ENCODE measurements around the gene SLC34A3.

The SLC34A3 gene

GRCh38 chr9:137220317-137221094, 10.2 kb upstream of the SLC34A3 start:
- Histone ChIP-seq H3K9ac (ENCODE audit: low read length) (no peak overlapping the region), H3K4me1 (ENCODE audit: insufficient read depth, low read length) (peaks cover 5% of the 10 kb centered on the region), H3K36me3 (ENCODE audit: insufficient read depth, low read length) (no peaks in the 10 kb centered on the region), H3K4me3 (ENCODE audit: low read depth in 1 of 2, low read length in 2 of 2) (no peak overlapping the region), H3K27me3 (ENCODE audit: control insufficient read depth in 1 of 2, insufficient read depth in 2 of 2, low read length in 2 of 2) (no peaks in the 10 kb centered on the region), H3K27ac (ENCODE audit: low read depth, low read length) (no peak overlapping the region), H3K9me3 (ENCODE audit: low read length) (no peaks in the 10 kb centered on the region)

GRCh38 chr9:137221095-137221505, 9.6 kb upstream of the SLC34A3 start:
- Histone ChIP-seq H3K27ac (ENCODE audit: low read depth, low read length) (no peak overlapping the region), H3K27me3 (ENCODE audit: control insufficient read depth in 1 of 2, insufficient read depth in 2 of 2, low read length in 2 of 2) (no peaks in the 10 kb centered on the region), H3K4me1 (ENCODE audit: insufficient read depth, low read length) (peaks cover 5% of the 10 kb centered on the region), H3K9me3 (ENCODE audit: low read length) (no peaks in the 10 kb centered on the region), H3K36me3 (ENCODE audit: insufficient read depth, low read length) (no peaks in the 10 kb centered on the region), H3K4me3 (ENCODE audit: low read depth in 1 of 2, low read length in 2 of 2) (no peak overlapping the region), H3K9ac (ENCODE audit: low read length) (no peak overlapping the region)

- Histone ChIP-seq H3K27ac (ENCODE audit: low read depth, low read length) (no peak overlapping the region), H3K9ac (ENCODE audit: low read length) (no peak overlapping the region)
Measured at GRCh38 chr9:137221506-137222111, 9.1 kb upstream of the SLC34A3 start.

GRCh38 chr9:137222190-137223077, 8.3 kb upstream of the SLC34A3 start, which contains the start of gene RNF208:
Gene RNF208 (minus strand): TSS chr9:137222240. CDS start chr9:137221212, 1,028 bp downstream.
- H3K27ac ChIP-seq (ENCODE audit: low read depth, low read length): peak within 1 kb of the TSS; percentile 75
- peak within 1 kb of the TSS; percentile 71 to 73 for H3K4me3 ChIP-seq (ENCODE audit: low read depth in 1 of 2, low read length in 2 of 2)
- no peaks in the 10 kb centered on the region for H3K36me3 ChIP-seq (ENCODE audit: insufficient read depth, low read length)
- H3K9me3 ChIP-seq (ENCODE audit: low read length): no peaks in the 10 kb centered on the region
- peaks cover 0 to 8% of the 10 kb centered on the region in 2 donors for H3K27me3 ChIP-seq (ENCODE audit: control insufficient read depth in 1 of 2, insufficient read depth in 2 of 2, low read length in 2 of 2)
- peak within 1 kb of the TSS; percentile 25 for H3K9ac ChIP-seq (ENCODE audit: low read length)
- peaks cover 5% of the 10 kb centered on the region for H3K4me1 ChIP-seq (ENCODE audit: insufficient read depth, low read length)

More at GRCh38 chr9:137221506-137222111, 9.1 kb upstream of the SLC34A3 start:
- Histone ChIP-seq H3K36me3 (ENCODE audit: insufficient read depth, low read length) (no peaks in the 10 kb centered on the region), H3K4me1 (ENCODE audit: insufficient read depth, low read length) (peaks cover 5% of the 10 kb centered on the region), H3K9me3 (ENCODE audit: low read length) (no peaks in the 10 kb centered on the region), H3K27me3 (ENCODE audit: control insufficient read depth in 1 of 2, insufficient read depth in 2 of 2, low read length in 2 of 2) (no peaks in the 10 kb centered on the region), H3K4me3 (ENCODE audit: low read depth in 1 of 2, low read length in 2 of 2) (peak overlapping the region in 1 of 2 donors; percentile 31)

- H3K27ac ChIP-seq (ENCODE audit: low read depth, low read length): peak overlapping the region; percentile 86
- H3K4me3 ChIP-seq (ENCODE audit: low read depth in 1 of 2, low read length in 2 of 2): peak overlapping the region; percentile 73 to 84
- H3K36me3 ChIP-seq (ENCODE audit: insufficient read depth, low read length): no peaks in the 10 kb centered on the region
- no peaks in the 10 kb centered on the region for H3K9me3 ChIP-seq (ENCODE audit: low read length)
- peaks cover 0 to 14% of the 10 kb centered on the region in 2 donors for H3K27me3 ChIP-seq (ENCODE audit: control insufficient read depth in 1 of 2, insufficient read depth in 2 of 2, low read length in 2 of 2)
- peak overlapping the region; percentile 78 for H3K9ac ChIP-seq (ENCODE audit: low read length)
- H3K4me1 ChIP-seq (ENCODE audit: insufficient read depth, low read length): peaks cover 5% of the 10 kb centered on the region
Measured at GRCh38 chr9:137223078-137223970, 7.4 kb upstream of the SLC34A3 start.

- Histone ChIP-seq H3K4me1 (ENCODE audit: insufficient read depth, low read length) (peaks cover 5% of the 10 kb centered on the region), H3K36me3 (ENCODE audit: insufficient read depth, low read length) (no peaks in the 10 kb centered on the region), H3K27ac (ENCODE audit: low read depth, low read length) (peak within 1 kb of the TSS; percentile 86), H3K9ac (ENCODE audit: low read length) (peak within 1 kb of the TSS; percentile 78), H3K4me3 (ENCODE audit: low read depth in 1 of 2, low read length in 2 of 2) (peak within 1 kb of the TSS; percentile 73 to 84), H3K9me3 (ENCODE audit: low read length) (no peaks in the 10 kb centered on the region), H3K27me3 (ENCODE audit: control insufficient read depth in 1 of 2, insufficient read depth in 2 of 2, low read length in 2 of 2) (peaks cover 0 to 31% of the 10 kb centered on the region in 2 donors)
Measured at GRCh38 chr9:137224830-137225694, 5.6 kb upstream of the SLC34A3 start, which contains the start of gene CYSRT1. Gene CYSRT1 (plus strand): TSS chr9:137225174. CDS start chr9:137225622, 448 bp downstream.

- H3K4me1 ChIP-seq (ENCODE audit: insufficient read depth, low read length): peaks cover 5% of the 10 kb centered on the region
- H3K4me3 ChIP-seq (ENCODE audit: low read depth in 1 of 2, low read length in 2 of 2): no peak overlapping the region
- no peaks in the 10 kb centered on the region for H3K9me3 ChIP-seq (ENCODE audit: low read length)
- no peak overlapping the region for H3K27ac ChIP-seq (ENCODE audit: low read depth, low read length)
- peaks cover 3 to 38% of the 10 kb centered on the region in 2 donors for H3K27me3 ChIP-seq (ENCODE audit: control insufficient read depth in 1 of 2, insufficient read depth in 2 of 2, low read length in 2 of 2)
- no peaks in the 10 kb centered on the region for H3K36me3 ChIP-seq (ENCODE audit: insufficient read depth, low read length)
- H3K9ac ChIP-seq (ENCODE audit: low read length): no peak overlapping the region
Measured at GRCh38 chr9:137225699-137226331, 4.9 kb upstream of the SLC34A3 start.

GRCh38 chr9:137226338-137227053, 4.2 kb upstream of the SLC34A3 start:
- Histone ChIP-seq H3K36me3 (ENCODE audit: insufficient read depth, low read length) (no peaks in the 10 kb centered on the region), H3K9ac (ENCODE audit: low read length) (no peak overlapping the region), H3K27ac (ENCODE audit: low read depth, low read length) (no peak overlapping the region), H3K9me3 (ENCODE audit: low read length) (no peaks in the 10 kb centered on the region), H3K4me3 (ENCODE audit: low read depth in 1 of 2, low read length in 2 of 2) (no peak overlapping the region), H3K4me1 (ENCODE audit: insufficient read depth, low read length) (peaks cover 5% of the 10 kb centered on the region), H3K27me3 (ENCODE audit: control insufficient read depth in 1 of 2, insufficient read depth in 2 of 2, low read length in 2 of 2) (peaks cover 4 to 45% of the 10 kb centered on the region in 2 donors)

All from muscle layer of colon (tissue), 2 donors.